ENCODE results near the gene RDH11.
"Not testable (repeated sequence)": the region's sequence is repeated elsewhere in the genome, so short reads cannot be mapped to it uniquely, and the experiment has no call there.

DNA sequence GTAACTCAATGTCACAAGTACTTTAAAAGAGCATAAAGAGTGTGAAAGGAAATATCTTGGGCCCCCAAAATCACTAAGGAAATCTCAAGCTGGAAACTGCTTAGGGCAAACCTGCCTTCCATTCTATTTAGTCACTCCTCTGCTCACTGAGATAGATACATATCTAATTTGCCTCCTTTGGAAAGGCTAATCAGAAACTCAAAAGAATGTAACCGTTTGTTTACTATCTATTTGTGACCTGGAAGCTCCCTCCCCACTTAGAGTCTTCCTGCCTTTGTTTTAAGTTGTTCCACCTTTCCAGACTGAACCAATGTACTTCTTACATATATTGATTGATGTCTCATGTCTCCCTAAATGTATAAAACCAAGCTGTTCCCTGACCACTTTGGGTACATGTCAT, 14.2 kb upstream of the RDH11 start:
- TF ChIP-seq POLR2A (IDR thresholded peaks at IDR 0.05; ENCODE audit: low read depth, low read length); POLR2AphosphoS5 (IDR thresholded peaks at IDR 0.05; ENCODE audit: low read depth, low read length); TAF1 (IDR thresholded peaks at IDR 0.05; ENCODE audit: borderline replicate concordance, low read depth, low read length): not testable (repeated sequence)

Data from GM12892 (cell line).